SK-N-SH (cell line): ENCODE measurements around the gene RBMS3. TPM values are rescaled to one million over a fixed set of nuclear protein-coding genes. Genes with fewer than 3 reads are reported as not detected.

Experiments
- CTCF ChIA-PET: fragments of 300-600, 350-600 bp; formaldehyde crosslinking; extraction: SDS; loops from one replicate; lab custom pipeline; 2021; lab: Yijun Ruan, JAX
- POLR2A ChIA-PET: fragments of 350-600 bp; sonication (Branson Sonifier 250); formaldehyde crosslinking; extraction: SDS; loops from one replicate; lab custom pipeline; 2020; ENCODE audit warnings: antibody characterized with exemption, inconsistent platforms; lab: Yijun Ruan, JAX
- DNase-seq: peaks from one replicate; pipeline ENCODE4 v3.0.0; 2012
- H2AFZ ChIP-seq: fragments of 200-600 bp; sonication (generic); 2 replicates; pipeline ENCODE4 v1.8.1; 2016; ENCODE audit warnings: antibody characterized with exemption, mild to moderate bottlenecking, low read depth
- H3F3A ChIP-seq: fragments of 200-600 bp; sonication (generic); replicated peaks from 2 replicates; pipeline ENCODE3; 2016; ENCODE audit warnings: antibody characterized with exemption, mild to moderate bottlenecking; ENCODE audit not compliant: insufficient read depth
- H3K27ac ChIP-seq, 2 experiments: fragments of 200-500 bp in 1 of 2; fragments of 200-600 bp in 1 of 2; sonication (Bioruptor generic) in 1 of 2; sonication (generic), shearing (Covaris generic) in 1 of 2; 2 replicates each; pipeline versions ENCODE4 v1.5.1 to v1.6.1; 2014 to 2016; ENCODE audit warnings: low read depth in 2 of 2, inconsistent platforms in 1 of 2, low read length in 1 of 2, mild to moderate bottlenecking in 1 of 2, mixed read lengths in 1 of 2
- H3K27me3 ChIP-seq: fragments of 200-600 bp; sonication (generic), shearing (Covaris generic); 2 replicates; pipeline ENCODE4 v1.6.1; 2016; ENCODE audit warnings: mixed run types; ENCODE audit not compliant: insufficient read depth
- H3K36me3 ChIP-seq, 2 experiments: fragments of 200-500 bp in 1 of 2; fragments of 200-600 bp in 1 of 2; sonication (Bioruptor generic) in 1 of 2; sonication (generic) in 1 of 2; replicated peaks in 1 of 2; 2 replicates each; pipeline versions ENCODE3 to v1.5.1; 2014 to 2016; ENCODE audit warnings: low read length in 1 of 2, mild to moderate bottlenecking in 1 of 2; ENCODE audit not compliant: insufficient read depth in 2 of 2, control insufficient read depth in 1 of 2
- H3K4me1 ChIP-seq, 2 experiments: fragments of 200-500 bp in 1 of 2; fragments of 200-600 bp in 1 of 2; sonication (Bioruptor generic) in 1 of 2; sonication (generic), shearing (Covaris generic) in 1 of 2; 2 replicates each; pipeline versions ENCODE4 v1.5.1 to v1.6.1; 2014 to 2016; ENCODE audit warnings: low read depth in 1 of 2, low read length in 1 of 2, mixed run types in 1 of 2; ENCODE audit not compliant: insufficient read depth in 2 of 2, control insufficient read depth in 1 of 2
- H3K4me2 ChIP-seq: fragments of 200-600 bp; sonication (generic), shearing (Covaris generic); 2 replicates; pipeline ENCODE4 v1.6.1; 2017; ENCODE audit warnings: mixed run types
- H3K4me3 ChIP-seq, 2 experiments: fragments of 200-500 bp in 1 of 2; fragments of 200-600 bp in 1 of 2; sonication (Bioruptor generic) in 1 of 2; sonication (generic), shearing (Covaris generic) in 1 of 2; 2 replicates each; pipeline versions ENCODE4 v1.5.1 to v1.8.1; 2014 to 2016; ENCODE audit warnings: low read depth in 2 of 2, inconsistent platforms in 1 of 2, low read length in 1 of 2, mild to moderate bottlenecking in 1 of 2, mixed read lengths in 1 of 2, moderate library complexity in 1 of 2
- H3K79me2 ChIP-seq: fragments of 200-600 bp; sonication (generic); 2 replicates; pipeline ENCODE4 v1.8.1; 2017; ENCODE audit warnings: mild to moderate bottlenecking; ENCODE audit not compliant: insufficient read depth
- H3K9ac ChIP-seq: fragments of 200-600 bp; sonication (generic); 2 replicates; pipeline ENCODE4 v1.6.1; 2017; ENCODE audit warnings: mixed run types
- H3K9me2 ChIP-seq: fragments of 200-600 bp; sonication (generic); 2 replicates; pipeline ENCODE4 v1.6.1; 2017; ENCODE audit warnings: mixed run types
- H3K9me3 ChIP-seq: fragments of 200-600 bp; sonication (generic); 2 replicates; pipeline ENCODE4 v1.6.1; 2017; ENCODE audit warnings: mixed run types, mild to moderate bottlenecking, moderate library complexity
- H4K20me1 ChIP-seq: fragments of 200-600 bp; sonication (generic); 2 replicates; pipeline ENCODE4 v1.6.1; 2017; ENCODE audit warnings: mild to moderate bottlenecking, mixed run types; ENCODE audit not compliant: insufficient read depth
- CHD2 ChIP-seq: fragments of 150-350 bp; IDR thresholded peaks from 2 replicates; pipeline ENCODE4 v1.6.1; 2018; ENCODE audit warnings: low read length; ENCODE audit not compliant: partially characterized antibody
- CTCF ChIP-seq: fragments of 200-600 bp; sonication (generic); IDR thresholded peaks from 2 replicates; pipeline ENCODE4 v1.6.1; 2017; ENCODE audit warnings: antibody characterized with exemption, mild to moderate bottlenecking, moderate library complexity
- EP300 ChIP-seq, 2 experiments: IDR thresholded peaks; 2 replicates each; pipeline versions ENCODE4 v1.4.0 to v1.6.1; 2012; ENCODE audit warnings: borderline replicate concordance in 1 of 2, low read depth in 1 of 2, low read length in 1 of 2
- EZH2phosphoT487 ChIP-seq: fragments of 200-600 bp; sonication (generic); IDR thresholded peaks from 2 replicates; pipeline ENCODE4 v1.6.1; 2017; ENCODE audit warnings: low read depth, mixed run types, mild to moderate bottlenecking, antibody characterized with exemption, moderate library complexity, borderline replicate concordance
- FOSL2 ChIP-seq: IDR thresholded peaks from 2 replicates; pipeline ENCODE4 v1.4.0; 2012; ENCODE audit warnings: low read depth, mild to moderate bottlenecking, moderate library complexity, borderline replicate concordance
- FOXJ3 ChIP-seq: sonication (generic); formaldehyde crosslinking; IDR thresholded peaks from 2 replicates; pipeline ENCODE4 v1.5.1; 2020; ENCODE audit warnings: mild to moderate bottlenecking, missing genetic modification reagents
- FOXM1 ChIP-seq: IDR thresholded peaks from 2 replicates; pipeline ENCODE4 v1.4.0; 2012; ENCODE audit warnings: low read depth, mild to moderate bottlenecking
- GATA2 ChIP-seq: sonication (generic); formaldehyde crosslinking; IDR thresholded peaks from 2 replicates; pipeline ENCODE4 v1.5.0; 2020; ENCODE audit warnings: mild to moderate bottlenecking, missing genetic modification reagents
- JUND ChIP-seq: IDR thresholded peaks from 2 replicates; pipeline ENCODE4 v1.4.0; 2012
- MAX ChIP-seq: IDR thresholded peaks from 2 replicates; pipeline ENCODE4 v1.4.0; 2012; ENCODE audit warnings: low read depth
- MEF2A ChIP-seq: IDR thresholded peaks from 2 replicates; pipeline ENCODE4 v1.4.0; 2012; ENCODE audit warnings: low read depth, borderline replicate concordance
- NFIC ChIP-seq: IDR thresholded peaks from 2 replicates; pipeline ENCODE4 v1.4.0; 2012; ENCODE audit warnings: borderline replicate concordance
- NRF1 ChIP-seq: IDR thresholded peaks from 2 replicates; pipeline ENCODE4 v1.6.1; 2012; ENCODE audit warnings: low read depth, mild to moderate bottlenecking, low read length
- PBX3 ChIP-seq: IDR thresholded peaks from 2 replicates; pipeline ENCODE4; 2012
- POLR2AphosphoS5 ChIP-seq: IDR thresholded peaks from 2 replicates; pipeline ENCODE4 v1.6.1; 2012; ENCODE audit warnings: low read depth, low read length
- RAD21 ChIP-seq: IDR thresholded peaks from 2 replicates; pipeline ENCODE4 v1.6.1; 2012; ENCODE audit warnings: mild to moderate bottlenecking, low read length
- RXRA ChIP-seq: IDR thresholded peaks from 2 replicates; pipeline ENCODE4 v1.4.0; 2012; ENCODE audit warnings: low read depth, mild to moderate bottlenecking, borderline replicate concordance
- SIN3A ChIP-seq: IDR thresholded peaks from 2 replicates; pipeline ENCODE4 v1.6.1; 2012; ENCODE audit warnings: low read depth, mild to moderate bottlenecking, low read length, moderate library complexity, borderline replicate concordance
- TAF1 ChIP-seq: IDR thresholded peaks from 2 replicates; pipeline ENCODE4 v1.6.1; 2012; ENCODE audit warnings: low read depth, mild to moderate bottlenecking, low read length, moderate library complexity, borderline replicate concordance
- TCF12 ChIP-seq: IDR thresholded peaks from 2 replicates; pipeline ENCODE4 v1.4.0; 2012
- TEAD4 ChIP-seq: IDR thresholded peaks from 2 replicates; pipeline ENCODE4 v1.4.0; 2012; ENCODE audit warnings: mild to moderate bottlenecking, borderline replicate concordance; ENCODE audit not compliant: insufficient read depth
- USF1 ChIP-seq: IDR thresholded peaks from 2 replicates; pipeline ENCODE4 v1.4.0; 2012; ENCODE audit warnings: low read depth, borderline replicate concordance
- USF2 ChIP-seq: fragments of 150-350 bp; IDR thresholded peaks from 2 replicates; pipeline ENCODE4 v1.6.1; 2017; ENCODE audit warnings: antibody characterized with exemption, low read length, low read depth, borderline replicate concordance
- YY1 ChIP-seq: IDR thresholded peaks from 2 replicates; pipeline ENCODE4 v1.4.0; 2012; ENCODE audit warnings: low read depth, mild to moderate bottlenecking
- ZBTB33 ChIP-seq: IDR thresholded peaks from 2 replicates; pipeline ENCODE4 v1.4.0; 2012; ENCODE audit warnings: low read depth, borderline replicate concordance
- WGBS: methylation state at CpG from one replicate; pipeline ENCODE4 v1.1.6; 2017; ENCODE audit warnings: low lambda C conversion rate; 5-methylcytosine and 5-hydroxymethylcytosine counted together
- polyA plus RNA-seq, 3 experiments: library from polyadenylated mRNA; depleted of rRNA; stranded (reverse); fragments of >200 nt; gene quantifications; 2 replicates each; pipeline ENCODE4 v1.2.3, GENCODE V29; 2012

The RBMS3 gene
- polyA plus RNA-seq, 1 of the 3 experiments (the other 2 are of a cell fraction), result 8.2 TPM

GRCh38 chr3:29312960-29313452 is 32.1 kb downstream of the RBMS3 start:
- peaks cover 0 to under 1% of the 10 kb centered on the region in 2 experiments for H3K36me3 ChIP-seq
- H3K79me2 ChIP-seq, result peaks cover 99% of the 10 kb centered on the region
- ChIA-PET POLR2A (no interaction called here), CTCF (interaction anchor here (1.4 kb wide), 1 partner anchor 25 kb away, joined by 3 read pairs; no protein-coding TSS in a partner anchor)
- no peaks in the 10 kb centered on the region for H3K9me3 ChIP-seq
- DNase-seq, result no peak
- 17% methylated on average over 2 of the region's 2 CpGs for WGBS
- peaks cover 23 to 76% of the 10 kb centered on the region in 2 experiments; a peak in 3 of 4 replicates for H3K4me1 ChIP-seq
- no peaks in the 10 kb centered on the region for H3K27me3 ChIP-seq
- TF ChIP-seq USF1, result no peak
- no peak for TF ChIP-seq YY1
- TF ChIP-seq CHD2, result no peak
- TF ChIP-seq PBX3, result peak; percentile 76
- no peak for TF ChIP-seq USF2
- no peak for TF ChIP-seq RXRA
- TF ChIP-seq MAX, result no peak
- no peak for TF ChIP-seq FOSL2
- TF ChIP-seq FOXM1, result no peak
- peak; percentile 29; the same call in 1 of the 2 replicates for TF ChIP-seq NFIC
- TF ChIP-seq TCF12, result peak; percentile 83
- TF ChIP-seq CTCF, result no peak
- TF ChIP-seq TEAD4, result no peak; the same call in 1 of the 2 replicates
- TF ChIP-seq NRF1, result no peak
- TF ChIP-seq MEF2A, result no peak
- TF ChIP-seq GATA2 (CRISPR knock-in tag), result no peak
- TF ChIP-seq SIN3A, result no peak
- no peak for TF ChIP-seq FOXJ3
- 0 out of 2 replicates have a peak, but pooled peaks have one; percentile 13 for TF ChIP-seq JUND
- no peak for TF ChIP-seq RAD21
- TF ChIP-seq TAF1, result no peak
- TF ChIP-seq EP300 (IDR thresholded peaks at IDR 0.05; ENCODE audit: borderline replicate concordance in 1 of 2, low read depth in 1 of 2, low read length in 1 of 2), result peak in 1 of 2 experiments; percentile 39; a peak in 1 of 4 replicates
- no peak for TF ChIP-seq EZH2phosphoT487
- TF ChIP-seq POLR2AphosphoS5, result no peak
- no peak for TF ChIP-seq ZBTB33
- no peak overlapping the region for H2AFZ ChIP-seq
- H3K9me2 ChIP-seq, result no peaks in the 10 kb centered on the region
- H3K9ac ChIP-seq, result 0 out of 2 replicates have a peak overlapping the region, but pooled peaks have one; percentile 8
- H3K4me2 ChIP-seq, result peak overlapping the region; percentile 36
- H3K4me3 ChIP-seq, result peak overlapping the region in 1 of 2 experiments; percentile 14; a peak in 2 of 4 replicates
- peaks cover 4% of the 10 kb centered on the region for H3F3A ChIP-seq
- no peaks in the 10 kb centered on the region for H4K20me1 ChIP-seq
- peak overlapping the region; percentile 39 to 99; a peak in 3 of 4 replicates for H3K27ac ChIP-seq
